SK-N-SH treated with all-trans-retinoic acid at 6 μM for 48 hours (cell line): Measurements from ENCODE around the gene KASH5.

Experiments used
- GLIS3 ChIP-seq: fragments of 250-450 bp; sonication (Bioruptor Pico); IDR thresholded peaks from 2 replicates; pipeline ENCODE4 v1.5.0; 2020; ENCODE audit warnings: mild to moderate bottlenecking, moderate library complexity
- ZFP30 ChIP-seq: fragments of 450-650 bp; formaldehyde crosslinking; IDR thresholded peaks from 2 replicates; pipeline ENCODE4 v1.5.0; 2022; ENCODE audit warnings: mild to moderate bottlenecking, moderate library complexity
- ZNF565 ChIP-seq: fragments of 450-650 bp; formaldehyde crosslinking; conservative IDR thresholded peaks from 2 replicates; pipeline ENCODE4 v1.5.0; 2020; ENCODE audit warnings: low read depth, mild to moderate bottlenecking, moderate library complexity

DNA sequence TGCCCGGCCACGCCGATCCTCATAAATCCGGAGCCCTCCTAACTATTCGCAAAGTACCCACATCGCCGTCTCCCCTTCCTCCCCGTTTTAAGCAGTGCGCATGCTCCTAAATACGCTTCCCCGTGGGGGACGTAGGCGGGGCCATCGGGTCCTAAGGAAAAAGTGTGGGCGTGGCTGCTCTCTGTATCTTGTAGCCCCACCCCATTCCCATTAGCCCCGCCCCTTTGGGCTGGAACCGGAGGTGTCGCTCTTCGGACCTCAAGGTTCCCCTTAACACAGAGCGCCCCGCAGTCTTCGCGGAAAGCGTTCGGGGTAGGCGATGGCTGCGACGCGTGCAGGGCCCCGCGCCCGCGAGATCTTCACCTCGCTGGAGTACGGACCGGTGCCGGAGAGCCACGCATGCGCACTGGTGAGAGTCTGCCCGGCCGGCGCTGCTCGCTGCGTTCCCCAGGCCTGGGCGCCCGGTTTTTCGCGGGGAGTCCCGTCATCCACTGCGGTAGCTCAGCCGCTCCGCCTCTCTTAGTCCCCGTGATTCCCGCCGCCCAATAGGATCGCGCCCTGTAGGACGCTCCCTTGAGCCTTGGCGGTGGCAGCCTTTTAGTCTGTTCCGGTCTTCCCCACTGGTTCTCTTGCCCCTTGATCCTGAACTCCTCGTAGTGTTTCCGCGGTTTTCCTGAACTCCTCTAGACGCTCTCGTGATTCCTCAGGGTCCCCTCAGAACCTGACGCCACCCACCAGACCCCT lies 65.1 kb downstream of the KASH5 start, which contains the start of gene ALDH16A1:
- TF ChIP-seq ZNF565 (CRISPR knock-in tag), result no peak
- TF ChIP-seq ZFP30, result no peak
- TF ChIP-seq GLIS3 (CRISPR knock-in tag), result no peak
